22Rv1 (cell line): Measurements from ENCODE around the gene OGDHL.

ENCODE experiments used
- ZFX ChIP-seq: fragments of 450-650 bp; IDR thresholded peaks from 2 replicates; pipeline ENCODE4 v1.6.1; 2017; ENCODE audit warnings: antibody characterized with exemption, borderline replicate concordance
- TF ChIP-seq, protein P1 (sequence below): fragments of 450-650 bp; IDR thresholded peaks from 2 replicates; pipeline ENCODE4 v1.5.1; 2017; ENCODE audit warnings: mild to moderate bottlenecking

- TF ChIP-seq, protein P1, sequence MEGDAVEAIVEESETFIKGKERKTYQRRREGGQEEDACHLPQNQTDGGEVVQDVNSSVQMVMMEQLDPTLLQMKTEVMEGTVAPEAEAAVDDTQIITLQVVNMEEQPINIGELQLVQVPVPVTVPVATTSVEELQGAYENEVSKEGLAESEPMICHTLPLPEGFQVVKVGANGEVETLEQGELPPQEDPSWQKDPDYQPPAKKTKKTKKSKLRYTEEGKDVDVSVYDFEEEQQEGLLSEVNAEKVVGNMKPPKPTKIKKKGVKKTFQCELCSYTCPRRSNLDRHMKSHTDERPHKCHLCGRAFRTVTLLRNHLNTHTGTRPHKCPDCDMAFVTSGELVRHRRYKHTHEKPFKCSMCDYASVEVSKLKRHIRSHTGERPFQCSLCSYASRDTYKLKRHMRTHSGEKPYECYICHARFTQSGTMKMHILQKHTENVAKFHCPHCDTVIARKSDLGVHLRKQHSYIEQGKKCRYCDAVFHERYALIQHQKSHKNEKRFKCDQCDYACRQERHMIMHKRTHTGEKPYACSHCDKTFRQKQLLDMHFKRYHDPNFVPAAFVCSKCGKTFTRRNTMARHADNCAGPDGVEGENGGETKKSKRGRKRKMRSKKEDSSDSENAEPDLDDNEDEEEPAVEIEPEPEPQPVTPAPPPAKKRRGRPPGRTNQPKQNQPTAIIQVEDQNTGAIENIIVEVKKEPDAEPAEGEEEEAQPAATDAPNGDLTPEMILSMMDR: no peak
- TF ChIP-seq ZFX: no peak
Observed at GRCh38 chr10:49742683-49743463, 19.2 kb downstream of the OGDHL start.
